ENCODE data around the gene ST3GAL3. TPM values are rescaled to one million over a fixed set of nuclear protein-coding genes. Genes with fewer than 3 reads are reported as not detected.

Gene ST3GAL3
- total RNA-seq, 6 experiments from 2014 or later, result 6.4 to 14.2 (median 12.0) TPM

DNA sequence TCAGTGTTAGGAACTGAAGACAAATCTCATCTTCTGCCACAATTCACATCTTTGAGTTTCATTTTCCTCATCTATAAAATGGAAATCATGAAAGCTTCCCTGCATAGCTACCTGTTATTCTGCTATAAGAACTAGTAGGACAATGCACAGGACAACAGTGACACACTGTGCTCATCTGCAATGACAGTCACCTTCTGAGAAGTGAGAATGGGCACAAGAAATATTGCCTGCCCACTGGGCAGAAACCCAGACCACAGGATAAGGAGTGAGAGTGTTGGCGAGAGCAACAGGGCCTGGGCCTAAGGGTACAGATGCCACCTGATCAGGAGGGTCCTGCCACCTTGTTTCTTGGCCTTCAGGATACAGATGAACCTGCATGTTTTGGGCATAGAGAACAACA is 203.0 kb downstream of the ST3GAL3 start:
- TF ChIP-seq, protein P1, sequence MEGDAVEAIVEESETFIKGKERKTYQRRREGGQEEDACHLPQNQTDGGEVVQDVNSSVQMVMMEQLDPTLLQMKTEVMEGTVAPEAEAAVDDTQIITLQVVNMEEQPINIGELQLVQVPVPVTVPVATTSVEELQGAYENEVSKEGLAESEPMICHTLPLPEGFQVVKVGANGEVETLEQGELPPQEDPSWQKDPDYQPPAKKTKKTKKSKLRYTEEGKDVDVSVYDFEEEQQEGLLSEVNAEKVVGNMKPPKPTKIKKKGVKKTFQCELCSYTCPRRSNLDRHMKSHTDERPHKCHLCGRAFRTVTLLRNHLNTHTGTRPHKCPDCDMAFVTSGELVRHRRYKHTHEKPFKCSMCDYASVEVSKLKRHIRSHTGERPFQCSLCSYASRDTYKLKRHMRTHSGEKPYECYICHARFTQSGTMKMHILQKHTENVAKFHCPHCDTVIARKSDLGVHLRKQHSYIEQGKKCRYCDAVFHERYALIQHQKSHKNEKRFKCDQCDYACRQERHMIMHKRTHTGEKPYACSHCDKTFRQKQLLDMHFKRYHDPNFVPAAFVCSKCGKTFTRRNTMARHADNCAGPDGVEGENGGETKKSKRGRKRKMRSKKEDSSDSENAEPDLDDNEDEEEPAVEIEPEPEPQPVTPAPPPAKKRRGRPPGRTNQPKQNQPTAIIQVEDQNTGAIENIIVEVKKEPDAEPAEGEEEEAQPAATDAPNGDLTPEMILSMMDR (IDR thresholded peaks at IDR 0.05), result no peak
- TF ChIP-seq POLR2A (IDR thresholded peaks at IDR 0.05), result no peak
- DNase-seq (no peak), ATAC-seq (no peak)
- 100% methylated on average over 1 of the region's 1 CpG for WGBS (ENCODE audit: insufficient coverage, low coverage, low lambda C conversion rate, missing lambda C conversion rate)
- no peaks in the 10 kb centered on the region for H3K4me1 ChIP-seq
- no peak overlapping the region for H3K27ac ChIP-seq
- H3K9me3 ChIP-seq, result no peaks in the 10 kb centered on the region
- no peaks in the 10 kb centered on the region for H3K27me3 ChIP-seq
- intact Hi-C loops (cut with DNase I), result no loop called here
- no peaks in the 10 kb centered on the region for H3K36me3 ChIP-seq
- no peak overlapping the region for H3K4me3 ChIP-seq

DNA sequence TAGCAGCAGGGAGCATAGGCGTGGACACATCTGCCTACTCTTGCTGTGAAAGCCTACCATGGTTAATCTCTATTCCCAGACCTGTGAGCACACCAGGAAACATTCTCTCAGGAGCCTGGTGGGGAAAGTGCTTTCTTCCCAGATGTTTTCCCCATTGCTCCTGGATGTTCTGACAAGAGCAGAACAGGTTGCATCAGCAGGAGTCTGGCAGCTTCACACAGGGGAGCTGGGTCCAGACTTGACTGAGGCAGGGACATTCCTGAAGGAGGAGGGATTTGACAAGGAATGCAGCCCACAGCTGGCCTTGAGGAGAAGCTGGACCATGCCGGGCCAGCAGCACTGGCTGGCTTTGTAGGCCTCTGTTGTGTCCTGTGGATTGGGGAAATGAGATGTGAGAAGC is 205.3 kb downstream of the ST3GAL3 start:
- DNase-seq, result no peak
- WGBS (ENCODE audit: insufficient coverage, low coverage, low lambda C conversion rate, missing lambda C conversion rate), result no CpG with 5 or more reads among the region's 2 CpGs
- Histone ChIP-seq H3K27me3 (no peaks in the 10 kb centered on the region), H3K4me1 (no peaks in the 10 kb centered on the region), H3K4me3 (no peak overlapping the region), H3K9me3 (no peaks in the 10 kb centered on the region), H3K36me3 (no peaks in the 10 kb centered on the region), H3K27ac (no peak overlapping the region)
- no peak for ATAC-seq
- intact Hi-C loops (cut with DNase I), result no loop called here
- TF ChIP-seq, protein P1 (IDR thresholded peaks at IDR 0.05), result no peak
- no peak for TF ChIP-seq POLR2A (IDR thresholded peaks at IDR 0.05)

DNA sequence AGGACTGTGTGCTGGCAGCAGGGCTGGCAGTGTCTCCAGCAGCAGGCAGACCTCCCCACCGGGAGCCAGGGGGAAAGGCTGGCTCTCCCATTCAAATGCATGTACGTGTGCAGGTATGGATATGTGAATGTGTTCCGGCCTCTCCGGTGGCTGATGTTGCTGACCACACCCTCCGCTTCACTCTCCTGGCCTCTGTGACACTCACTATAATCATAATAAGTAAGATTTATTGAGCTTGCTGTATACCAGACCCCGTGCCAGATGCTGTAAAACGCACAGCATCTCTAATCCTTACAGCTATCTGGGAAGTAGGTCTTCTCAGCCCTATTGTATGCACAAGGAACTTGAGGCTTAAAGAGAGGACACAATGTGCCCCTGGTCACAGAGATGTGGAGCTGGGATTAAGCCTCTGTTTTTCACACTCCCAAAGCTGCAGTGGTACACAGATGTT is 205.7 kb downstream of the ST3GAL3 start:
- H3K27ac ChIP-seq, result no peak overlapping the region
- H3K36me3 ChIP-seq, result no peaks in the 10 kb centered on the region
- no peak for ATAC-seq
- H3K4me1 ChIP-seq, result no peaks in the 10 kb centered on the region
- no peak for TF ChIP-seq POLR2A (IDR thresholded peaks at IDR 0.05)
- TF ChIP-seq, protein P1 (IDR thresholded peaks at IDR 0.05), result no peak
- intact Hi-C loops (cut with DNase I), result no loop called here
- WGBS (ENCODE audit: insufficient coverage, low coverage, low lambda C conversion rate, missing lambda C conversion rate), result 87% methylated on average over 3 of the region's 7 CpGs
- H3K27me3 ChIP-seq, result no peaks in the 10 kb centered on the region
- no peaks in the 10 kb centered on the region for H3K9me3 ChIP-seq
- DNase-seq, result no peak
- no peak overlapping the region for H3K4me3 ChIP-seq

DNA sequence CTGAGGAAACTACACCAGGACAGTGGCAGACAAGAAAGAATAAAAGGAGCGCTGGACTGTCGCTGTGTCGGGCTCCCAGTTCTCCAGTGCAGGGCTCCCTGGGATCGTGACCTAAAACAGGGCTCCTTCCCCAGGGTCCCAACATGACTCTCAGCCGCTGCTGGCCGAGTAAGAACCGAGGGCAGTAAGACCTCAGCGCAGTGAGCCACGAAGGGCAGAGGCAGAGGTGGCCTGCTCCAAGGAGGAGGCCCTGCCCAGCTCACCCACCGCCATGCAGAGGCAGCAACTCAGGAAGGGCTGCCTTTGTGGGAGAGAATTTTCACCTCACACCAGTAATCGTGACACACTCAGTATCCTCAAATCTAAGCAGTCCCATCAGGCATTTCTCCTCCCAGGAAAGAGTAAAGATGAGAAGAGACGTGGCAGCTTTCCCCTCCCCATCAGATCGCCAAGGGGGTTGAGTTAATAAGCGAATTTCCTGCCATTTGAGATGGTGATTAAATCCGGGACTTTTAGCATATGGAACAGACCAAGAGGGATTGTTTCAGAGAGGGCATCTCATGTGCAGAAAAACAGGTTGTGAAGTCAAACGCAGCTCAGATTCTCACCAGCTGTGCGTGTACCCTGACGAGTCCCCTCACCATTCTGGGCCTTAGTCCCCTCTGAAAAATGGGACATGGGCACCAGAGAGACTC is 206.5 kb downstream of the ST3GAL3 start:
- Histone ChIP-seq H3K9me3 (no peaks in the 10 kb centered on the region), H3K4me1 (no peaks in the 10 kb centered on the region), H3K4me3 (no peak overlapping the region), H3K27ac (no peak overlapping the region), H3K36me3 (no peaks in the 10 kb centered on the region), H3K27me3 (no peaks in the 10 kb centered on the region)
- TF ChIP-seq, protein P1 (IDR thresholded peaks at IDR 0.05), result no peak
- no peak for TF ChIP-seq POLR2A (IDR thresholded peaks at IDR 0.05)
- no peak for DNase-seq
- ATAC-seq, result no peak
- WGBS (ENCODE audit: insufficient coverage, low coverage, low lambda C conversion rate, missing lambda C conversion rate), result 90% methylated on average over 9 of the region's 18 CpGs
- intact Hi-C loops (cut with DNase I), result no loop called here

Measured in right lobe of liver (tissue), 6 donors.